Measurements from ENCODE around the gene ATP2C1. TPM values are rescaled to one million over a fixed set of nuclear protein-coding genes. Genes with fewer than 3 reads are reported as not detected.
"Not testable (repeated sequence)": the region's sequence is repeated elsewhere in the genome, so short reads cannot be mapped to it uniquely, and the experiment has no call there.

The ATP2C1 gene
- total RNA-seq, 4 donors from 2014 or later: 20.9 to 60.8 (median 44.6) TPM

DNA sequence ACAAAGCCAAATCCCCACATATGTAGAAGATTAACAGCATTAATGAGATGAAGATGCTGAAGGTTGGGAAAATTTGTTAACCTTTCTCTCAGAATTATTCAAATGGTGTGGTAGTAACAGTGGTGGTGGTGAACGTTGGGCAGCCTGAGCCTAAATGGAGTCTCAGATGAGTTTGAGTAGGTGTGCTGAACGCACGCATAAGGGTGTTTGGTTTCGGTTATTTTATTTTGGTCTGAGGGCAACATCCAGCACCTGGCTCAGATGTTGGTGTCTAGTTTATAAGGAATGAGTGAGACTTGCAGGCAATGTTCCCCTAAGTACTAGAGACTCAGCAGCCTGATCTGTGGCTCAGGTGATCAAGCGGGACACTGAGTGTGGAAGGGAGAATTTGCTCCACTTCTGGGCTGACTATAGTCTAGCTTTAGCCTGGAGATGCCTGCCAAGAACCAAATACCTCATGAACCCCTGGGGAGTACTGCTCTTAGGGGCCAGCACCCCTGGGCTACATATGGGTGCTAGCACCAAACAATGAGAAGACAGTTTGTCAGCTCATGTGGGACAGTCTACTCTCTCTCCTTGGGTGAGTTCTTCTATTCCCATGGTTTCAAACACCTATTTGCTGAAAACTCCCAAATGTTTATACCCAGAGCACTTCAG, 39.5 kb upstream of the ATP2C1 start:
- Histone ChIP-seq H3K4me3 (no peak overlapping the region), H3K27ac (no peak overlapping the region), H3K27me3 (no peaks in the 10 kb centered on the region), H3K4me1 (peaks cover 0 to 14% (median under 1%) of the 10 kb centered on the region in 4 donors), H3K36me3 (no peaks in the 10 kb centered on the region), H3K9me3 (no peaks in the 10 kb centered on the region)
- in situ Hi-C loops (cut with MboI; ENCODE audit: low pct_ligation_motif_present in 1 of 4, low pct_unique_long_range_greater_than_20kb in 1 of 4, low sequenced_read_pairs in 3 of 4) (no loop called here), intact Hi-C loops (cut with DNase I; ENCODE audit: low total_unique reads) (no loop called here)
- TF ChIP-seq POLR2A (IDR thresholded peaks at IDR 0.05) (no peak), POLR2AphosphoS5 (IDR thresholded peaks at IDR 0.05) (no peak), EP300 (IDR thresholded peaks at IDR 0.05; ENCODE audit: low read depth) (no peak)
- TF ChIP-seq, protein P1, sequence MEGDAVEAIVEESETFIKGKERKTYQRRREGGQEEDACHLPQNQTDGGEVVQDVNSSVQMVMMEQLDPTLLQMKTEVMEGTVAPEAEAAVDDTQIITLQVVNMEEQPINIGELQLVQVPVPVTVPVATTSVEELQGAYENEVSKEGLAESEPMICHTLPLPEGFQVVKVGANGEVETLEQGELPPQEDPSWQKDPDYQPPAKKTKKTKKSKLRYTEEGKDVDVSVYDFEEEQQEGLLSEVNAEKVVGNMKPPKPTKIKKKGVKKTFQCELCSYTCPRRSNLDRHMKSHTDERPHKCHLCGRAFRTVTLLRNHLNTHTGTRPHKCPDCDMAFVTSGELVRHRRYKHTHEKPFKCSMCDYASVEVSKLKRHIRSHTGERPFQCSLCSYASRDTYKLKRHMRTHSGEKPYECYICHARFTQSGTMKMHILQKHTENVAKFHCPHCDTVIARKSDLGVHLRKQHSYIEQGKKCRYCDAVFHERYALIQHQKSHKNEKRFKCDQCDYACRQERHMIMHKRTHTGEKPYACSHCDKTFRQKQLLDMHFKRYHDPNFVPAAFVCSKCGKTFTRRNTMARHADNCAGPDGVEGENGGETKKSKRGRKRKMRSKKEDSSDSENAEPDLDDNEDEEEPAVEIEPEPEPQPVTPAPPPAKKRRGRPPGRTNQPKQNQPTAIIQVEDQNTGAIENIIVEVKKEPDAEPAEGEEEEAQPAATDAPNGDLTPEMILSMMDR (IDR thresholded peaks at IDR 0.05): no peak
- DNase-seq: no peak
- 82 to 90% methylated on average over 4 to 5 of the region's 5 CpGs for WGBS, 2 donors (ENCODE audit: low coverage in 1 of 2)

GRCh38 chr3:130857336-130858026, 36.4 kb upstream of the ATP2C1 start:
- TF ChIP-seq POLR2A (IDR thresholded peaks at IDR 0.05): no peak
- TF ChIP-seq, protein P1 (IDR thresholded peaks at IDR 0.05): no peak
- TF ChIP-seq EP300 (IDR thresholded peaks at IDR 0.05; ENCODE audit: low read depth): no peak
- no peak for TF ChIP-seq POLR2AphosphoS5 (IDR thresholded peaks at IDR 0.05)
- in situ Hi-C loops (cut with MboI; ENCODE audit: low pct_ligation_motif_present in 1 of 4, low pct_unique_long_range_greater_than_20kb in 1 of 4, low sequenced_read_pairs in 3 of 4) (no loop called here), intact Hi-C loops (cut with DNase I; ENCODE audit: low total_unique reads) (no loop called here)
- DNase-seq: no peak
- no peaks in the 10 kb centered on the region for H3K27me3 ChIP-seq
- no peaks in the 10 kb centered on the region for H3K4me1 ChIP-seq
- no peaks in the 10 kb centered on the region for H3K9me3 ChIP-seq
- H3K4me3 ChIP-seq: no peak overlapping the region
- H3K36me3 ChIP-seq: no peaks in the 10 kb centered on the region
- H3K27ac ChIP-seq: no peak overlapping the region
- WGBS, 2 donors (ENCODE audit: low coverage in 1 of 2): 52 to 70% methylated on average over 4 of the region's 4 CpGs

GRCh38 chr3:130862130-130862529, 31.8 kb upstream of the ATP2C1 start:
- H3K36me3 ChIP-seq; DNase-seq; H3K9me3 ChIP-seq; H3K27me3 ChIP-seq; H3K4me3 ChIP-seq; H3K4me1 ChIP-seq; in situ Hi-C loops (cut with MboI; ENCODE audit: low pct_ligation_motif_present in 1 of 4, low pct_unique_long_range_greater_than_20kb in 1 of 4, low sequenced_read_pairs in 3 of 4); intact Hi-C loops (cut with DNase I; ENCODE audit: low total_unique reads); H3K27ac ChIP-seq: not testable (repeated sequence)
- WGBS, 2 donors (ENCODE audit: low coverage in 1 of 2): 92 to 95% methylated on average over 7 to 8 of the region's 8 CpGs

- no peaks in the 10 kb centered on the region for H3K4me1 ChIP-seq
- DNase-seq: no peak
- 83 to 94% methylated on average over 1 to 2 of the region's 2 CpGs for WGBS, 2 donors (ENCODE audit: low coverage in 1 of 2)
- TF ChIP-seq EP300 (IDR thresholded peaks at IDR 0.05; ENCODE audit: low read depth): no peak
- TF ChIP-seq, protein P1 (IDR thresholded peaks at IDR 0.05): no peak
- TF ChIP-seq POLR2AphosphoS5 (IDR thresholded peaks at IDR 0.05): no peak
- no peak for TF ChIP-seq POLR2A (IDR thresholded peaks at IDR 0.05)
- intact Hi-C loops (cut with DNase I; ENCODE audit: low total_unique reads): no loop called here
- H3K27me3 ChIP-seq: no peaks in the 10 kb centered on the region
- in situ Hi-C loops (cut with MboI; ENCODE audit: low pct_ligation_motif_present in 1 of 4, low pct_unique_long_range_greater_than_20kb in 1 of 4, low sequenced_read_pairs in 3 of 4): no loop called here
- H3K27ac ChIP-seq: no peak overlapping the region
- H3K4me3 ChIP-seq: no peak overlapping the region
- no peaks in the 10 kb centered on the region for H3K9me3 ChIP-seq
- no peaks in the 10 kb centered on the region for H3K36me3 ChIP-seq
These were observed 28.4 kb upstream of the ATP2C1 start for GRCh38 chr3:130865489-130865888.
